NOMO-1 (cell line): Measurements from ENCODE around the gene MAGEA11.
"Not testable (repeated sequence)": the region's sequence is repeated elsewhere in the genome, so short reads cannot be mapped to it uniquely, and the experiment has no call there.

ENCODE experiments used
- DNase-seq, 2 experiments: peaks; one replicate each; lab custom pipeline; 2025; ENCODE audit not compliant: unreplicated experiment in 2 of 2; lab: John Stamatoyannopoulos, UW

MAGEA11 gene

GRCh38 chrX:149717803-149718202 lies 5.9 kb downstream of the MAGEA11 start:
- no peak for DNase-seq

GRCh38 chrX:149718757-149719156 lies 6.9 kb downstream of the MAGEA11 start:
- no peak for DNase-seq

- no peak for DNase-seq
These were observed 8.3 kb downstream of the MAGEA11 start for GRCh38 chrX:149720021-149720689.

- DNase-seq, result not testable (repeated sequence)
These were observed 9.4 kb downstream of the MAGEA11 start for GRCh38 chrX:149721241-149721640.

- DNase-seq, result no peak
These were observed 9.9 kb downstream of the MAGEA11 start for GRCh38 chrX:149721778-149722177.

GRCh38 chrX:149723583-149724118 lies 11.8 kb downstream of the MAGEA11 start:
- DNase-seq, result not testable (repeated sequence)

- DNase-seq, result not testable (repeated sequence)
These were observed 15.4 kb downstream of the MAGEA11 start for GRCh38 chrX:149727308-149727707.

GRCh38 chrX:149742269-149742668 lies 30.4 kb downstream of the MAGEA11 start:
- DNase-seq, result not testable (repeated sequence)

- not testable (repeated sequence) for DNase-seq
These were observed 34.6 kb downstream of the MAGEA11 start for GRCh38 chrX:149746390-149747007.

GRCh38 chrX:149757206-149758067 lies 45.6 kb downstream of the MAGEA11 start:
- no peak for DNase-seq

- DNase-seq, result no peak
These were observed 46.3 kb downstream of the MAGEA11 start for GRCh38 chrX:149758068-149758714.

- DNase-seq, result not testable (repeated sequence)
These were observed 46.8 kb downstream of the MAGEA11 start for GRCh38 chrX:149758715-149759078.

GRCh38 chrX:149759824-149760223 lies 48.0 kb downstream of the MAGEA11 start:
- no peak for DNase-seq

GRCh38 chrX:149760965-149761364 lies 49.1 kb downstream of the MAGEA11 start:
- no peak for DNase-seq

GRCh38 chrX:149761858-149762674 lies 50.2 kb downstream of the MAGEA11 start:
- not testable (repeated sequence) for DNase-seq

- no peak for DNase-seq
These were observed 51.1 kb downstream of the MAGEA11 start for GRCh38 chrX:149762696-149763614.
